ENCODE results near the gene CBLL2. TPM values are rescaled to one million over a fixed set of nuclear protein-coding genes. Genes with fewer than 3 reads are reported as not detected.

The CBLL2 gene
- total RNA-seq, 2 donors from 2014 or later: not detected

DNA sequence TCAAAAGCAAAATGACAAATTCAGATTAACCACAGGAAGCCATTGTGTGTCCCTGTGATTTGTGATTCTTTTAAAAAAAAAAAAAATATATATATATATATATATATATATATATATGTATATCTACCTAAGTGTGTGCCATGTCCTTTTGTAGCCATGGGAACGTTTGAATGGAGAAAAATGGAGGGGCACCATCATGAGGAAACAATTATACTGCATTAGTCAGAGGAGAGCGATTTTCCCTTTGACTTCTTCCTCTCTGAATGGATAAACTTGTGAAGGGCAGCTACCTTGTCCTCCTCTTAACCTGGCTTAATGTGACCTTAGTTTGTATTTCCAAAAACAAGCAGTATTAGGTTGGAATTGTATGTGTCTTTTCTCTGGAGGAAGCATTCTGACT is 23.3 kb upstream of the CBLL2 start:
- no peaks in the 10 kb centered on the region for H3K9me3 ChIP-seq (ENCODE audit: control insufficient read depth, low read length)
- H3K27me3 Mint-ChIP-seq (ENCODE audit: insufficient read depth): no peaks in the 10 kb centered on the region
- no peaks in the 10 kb centered on the region for H3K9me3 Mint-ChIP-seq
- no peak overlapping the region for H3K27ac ChIP-seq (ENCODE audit: low read depth, low read length)
- WGBS, 2 experiments (ENCODE audit: insufficient coverage in 1 of 2, insufficient read length in 1 of 2): 63% methylated on average over 2 of the region's 2 CpGs; no CpG with 5 or more reads in 1 of the 2 experiments
- no peak overlapping the region for H3K9ac ChIP-seq (ENCODE audit: extremely low read depth, low read length, poor library complexity, severe bottlenecking)
- H3K4me3 Mint-ChIP-seq: no peak overlapping the region
- TF ChIP-seq, protein P1, sequence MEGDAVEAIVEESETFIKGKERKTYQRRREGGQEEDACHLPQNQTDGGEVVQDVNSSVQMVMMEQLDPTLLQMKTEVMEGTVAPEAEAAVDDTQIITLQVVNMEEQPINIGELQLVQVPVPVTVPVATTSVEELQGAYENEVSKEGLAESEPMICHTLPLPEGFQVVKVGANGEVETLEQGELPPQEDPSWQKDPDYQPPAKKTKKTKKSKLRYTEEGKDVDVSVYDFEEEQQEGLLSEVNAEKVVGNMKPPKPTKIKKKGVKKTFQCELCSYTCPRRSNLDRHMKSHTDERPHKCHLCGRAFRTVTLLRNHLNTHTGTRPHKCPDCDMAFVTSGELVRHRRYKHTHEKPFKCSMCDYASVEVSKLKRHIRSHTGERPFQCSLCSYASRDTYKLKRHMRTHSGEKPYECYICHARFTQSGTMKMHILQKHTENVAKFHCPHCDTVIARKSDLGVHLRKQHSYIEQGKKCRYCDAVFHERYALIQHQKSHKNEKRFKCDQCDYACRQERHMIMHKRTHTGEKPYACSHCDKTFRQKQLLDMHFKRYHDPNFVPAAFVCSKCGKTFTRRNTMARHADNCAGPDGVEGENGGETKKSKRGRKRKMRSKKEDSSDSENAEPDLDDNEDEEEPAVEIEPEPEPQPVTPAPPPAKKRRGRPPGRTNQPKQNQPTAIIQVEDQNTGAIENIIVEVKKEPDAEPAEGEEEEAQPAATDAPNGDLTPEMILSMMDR (conservative IDR thresholded peaks at IDR 0.05): no peak
- H3K4me1 ChIP-seq (ENCODE audit: control insufficient read depth, insufficient read depth, low read length): no peaks in the 10 kb centered on the region
- H3K27me3 ChIP-seq (ENCODE audit: control insufficient read depth, insufficient read depth, low read length, poor library complexity, severe bottlenecking): no peaks in the 10 kb centered on the region
- H3K27ac Mint-ChIP-seq: no peak overlapping the region
- no peaks in the 10 kb centered on the region for H3K36me3 Mint-ChIP-seq (ENCODE audit: low read depth)
- peaks cover 12% of the 10 kb centered on the region for H3K4me1 Mint-ChIP-seq
- no peak overlapping the region for H3K4me3 ChIP-seq (ENCODE audit: low read length)
- no peak for DNase-seq
- H3K36me3 ChIP-seq (ENCODE audit: control insufficient read depth, insufficient read depth, low read length): no peaks in the 10 kb centered on the region

DNA sequence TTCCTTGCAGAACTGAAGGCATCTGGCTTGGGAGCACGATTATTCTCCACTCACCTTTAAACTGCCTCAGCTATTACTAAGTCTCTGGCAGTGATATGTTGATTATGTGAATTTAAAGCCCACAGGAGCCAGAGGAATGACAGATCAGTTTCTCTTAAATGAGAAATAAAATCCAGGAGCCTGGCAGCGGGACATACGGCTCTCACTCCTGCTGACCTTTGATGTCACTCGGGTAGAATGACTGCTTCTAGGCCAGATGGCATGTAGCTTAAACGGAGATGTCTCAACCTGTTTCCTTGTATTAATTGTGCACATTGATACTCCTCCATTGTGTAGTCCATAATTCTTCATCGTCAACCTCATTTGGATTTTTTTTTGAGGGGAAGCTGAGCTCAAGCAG is 4.0 kb upstream of the CBLL2 start:
- Histone ChIP-seq H3K27ac (ENCODE audit: low read depth, low read length) (no peak overlapping the region), H3K36me3 (ENCODE audit: control insufficient read depth, insufficient read depth, low read length) (no peaks in the 10 kb centered on the region), H3K4me1 (ENCODE audit: control insufficient read depth, insufficient read depth, low read length) (no peaks in the 10 kb centered on the region), H3K9ac (ENCODE audit: extremely low read depth, low read length, poor library complexity, severe bottlenecking) (no peak overlapping the region), H3K4me3 (ENCODE audit: low read length) (no peak overlapping the region), H3K9me3 (ENCODE audit: control insufficient read depth, low read length) (no peaks in the 10 kb centered on the region), H3K27me3 (ENCODE audit: control insufficient read depth, insufficient read depth, low read length, poor library complexity, severe bottlenecking) (no peaks in the 10 kb centered on the region)
- Mint-ChIP-seq H3K27me3 (ENCODE audit: insufficient read depth) (no peaks in the 10 kb centered on the region), H3K36me3 (ENCODE audit: low read depth) (no peaks in the 10 kb centered on the region), H3K27ac (no peak overlapping the region), H3K9me3 (no peaks in the 10 kb centered on the region), H3K4me3 (no peak overlapping the region), H3K4me1 (peaks cover 7% of the 10 kb centered on the region)
- TF ChIP-seq, protein P1 (conservative IDR thresholded peaks at IDR 0.05): no peak
- DNase-seq: no peak
- 91 to 96% methylated on average over 3 to 5 of the region's 6 CpGs for WGBS, 2 experiments (ENCODE audit: insufficient coverage in 1 of 2, insufficient read length in 1 of 2)

DNA sequence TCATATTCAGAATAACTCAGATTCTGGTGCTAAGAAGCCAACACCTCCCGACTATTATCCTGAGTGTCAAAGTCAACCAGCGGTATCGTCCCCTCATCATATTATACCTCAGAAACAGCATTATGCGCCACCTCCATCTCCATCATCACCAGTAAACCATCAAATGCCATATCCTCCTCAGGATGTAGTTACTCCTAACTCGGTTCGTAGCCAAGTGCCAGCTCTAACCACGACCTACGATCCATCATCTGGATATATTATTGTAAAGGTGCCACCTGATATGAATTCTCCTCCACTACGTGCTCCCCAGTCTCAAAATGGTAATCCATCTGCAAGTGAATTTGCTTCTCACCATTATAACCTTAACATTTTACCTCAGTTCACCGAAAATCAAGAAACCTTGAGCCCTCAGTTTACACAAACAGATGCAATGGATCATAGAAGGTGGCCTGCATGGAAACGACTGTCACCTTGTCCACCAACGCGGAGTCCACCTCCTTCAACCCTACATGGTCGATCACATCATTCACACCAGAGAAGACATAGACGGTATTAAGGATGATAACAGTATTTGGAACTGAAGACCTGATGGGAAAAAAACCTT is 1.1 kb downstream of the CBLL2 start:
- no peak for DNase-seq
- no peaks in the 10 kb centered on the region for H3K36me3 Mint-ChIP-seq (ENCODE audit: low read depth)
- no peaks in the 10 kb centered on the region for H3K4me1 Mint-ChIP-seq
- 97 to 99% methylated on average over 5 to 13 of the region's 15 CpGs for WGBS, 2 experiments (ENCODE audit: insufficient coverage in 1 of 2, insufficient read length in 1 of 2)
- Histone ChIP-seq H3K4me1 (ENCODE audit: control insufficient read depth, insufficient read depth, low read length) (no peaks in the 10 kb centered on the region), H3K27ac (ENCODE audit: low read depth, low read length) (no peak overlapping the region), H3K9me3 (ENCODE audit: control insufficient read depth, low read length) (no peaks in the 10 kb centered on the region), H3K27me3 (ENCODE audit: control insufficient read depth, insufficient read depth, low read length, poor library complexity, severe bottlenecking) (no peaks in the 10 kb centered on the region), H3K36me3 (ENCODE audit: control insufficient read depth, insufficient read depth, low read length) (no peaks in the 10 kb centered on the region), H3K4me3 (ENCODE audit: low read length) (no peak overlapping the region), H3K9ac (ENCODE audit: extremely low read depth, low read length, poor library complexity, severe bottlenecking) (no peak overlapping the region)
- TF ChIP-seq, protein P1 (conservative IDR thresholded peaks at IDR 0.05): no peak
- no peak overlapping the region for H3K4me3 Mint-ChIP-seq
- H3K27ac Mint-ChIP-seq: no peak overlapping the region
- H3K27me3 Mint-ChIP-seq (ENCODE audit: insufficient read depth): no peaks in the 10 kb centered on the region
- no peaks in the 10 kb centered on the region for H3K9me3 Mint-ChIP-seq
